CD14-positive monocyte (primary cell): ENCODE data around the gene FGD3. TPM values are rescaled to one million over a fixed set of nuclear protein-coding genes. Genes with fewer than 3 reads are reported as not detected.
A peak's percentile ranks its signal among the peaks of the same experiment; 100 is the strongest.

Experiments
- DNase-seq, 3 donors: peaks; one replicate each; pipeline ENCODE4 v3.0.0-alpha.2; 2011 to 2022
- H2AFZ ChIP-seq: 2 replicates; pipeline ENCODE4 v1.6.0; 2012; ENCODE audit warnings: mild to moderate bottlenecking, low read depth, low read length, inconsistent platforms; ENCODE audit not compliant: insufficient read depth, poor library complexity, severe bottlenecking
- H3K27ac ChIP-seq, 2 donors: 1 replicate in 1 of 2; 2 replicates in 1 of 2; pipeline ENCODE4 v1.5.1; 2012 to 2013; ENCODE audit warnings: low read length in 2 of 2, control low read depth in 1 of 2, inconsistent platforms in 1 of 2, low read depth in 1 of 2, mild to moderate bottlenecking in 1 of 2
- H3K27me3 ChIP-seq, 2 donors: one replicate each; pipeline versions ENCODE4 v1.6.0 to v1.6.1; 2011 to 2013; ENCODE audit warnings: low read length in 2 of 2; ENCODE audit not compliant: control insufficient read depth in 2 of 2, insufficient read depth in 2 of 2
- H3K36me3 ChIP-seq, 2 donors: replicated peaks in 1 of 2; 1 replicate in 1 of 2; 2 replicates in 1 of 2; pipeline versions ENCODE4 v1.5.1 to v1.6.1; 2012 to 2013; ENCODE audit warnings: low read length in 2 of 2, control low read depth in 1 of 2, inconsistent platforms in 1 of 2, mild to moderate bottlenecking in 1 of 2; ENCODE audit not compliant: insufficient read depth in 2 of 2, control insufficient read depth in 1 of 2
- H3K4me1 ChIP-seq, 2 donors: 1 replicate in 1 of 2; 2 replicates in 1 of 2; pipeline versions ENCODE4 v1.5.1 to v1.6.1; 2012 to 2013; ENCODE audit warnings: low read length in 2 of 2, control low read depth in 1 of 2, inconsistent platforms in 1 of 2, mild to moderate bottlenecking in 1 of 2, moderate library complexity in 1 of 2; ENCODE audit not compliant: insufficient read depth in 2 of 2, control insufficient read depth in 1 of 2
- H3K4me2 ChIP-seq: replicated peaks from 2 replicates; pipeline ENCODE3; 2012; ENCODE audit warnings: low read length, moderate library complexity, mild to moderate bottlenecking; ENCODE audit not compliant: poor library complexity, severe bottlenecking; ENCODE audit errors: extremely low read depth
- H3K4me3 ChIP-seq, 3 experiments: fragments of 200-600 bp in 1 of 3; sonication (generic) in 1 of 3; replicated peaks in 1 of 3; 1 replicate in 2 of 3; 2 replicates in 1 of 3; pipeline ENCODE4 v1.5.1; 2011 to 2013; ENCODE audit warnings: low read length in 3 of 3, mild to moderate bottlenecking in 3 of 3, control low read depth in 2 of 3, low read depth in 2 of 3, inconsistent platforms in 1 of 3, moderate library complexity in 1 of 3
- H3K79me2 ChIP-seq: 2 replicates; pipeline ENCODE4 v1.6.0; 2012; ENCODE audit warnings: mild to moderate bottlenecking, control low read depth, inconsistent platforms, low read length, moderate library complexity; ENCODE audit not compliant: insufficient read depth
- H3K9ac ChIP-seq: 2 replicates; pipeline ENCODE4 v1.6.0; 2017; ENCODE audit warnings: low read length, mild to moderate bottlenecking; ENCODE audit not compliant: insufficient read depth, poor library complexity, severe bottlenecking
- H3K9me3 ChIP-seq, 2 donors: replicated peaks in 1 of 2; 1 replicate in 1 of 2; 2 replicates in 1 of 2; pipeline versions ENCODE4 v1.5.1 to v1.6.1; 2012 to 2013; ENCODE audit warnings: low read length in 2 of 2, control low read depth in 1 of 2; ENCODE audit not compliant: control insufficient read depth in 1 of 2, insufficient read depth in 1 of 2
- H4K20me1 ChIP-seq: 2 replicates; pipeline ENCODE4 v1.6.0; 2012; ENCODE audit warnings: mild to moderate bottlenecking, low read length, control low read depth, moderate library complexity; ENCODE audit not compliant: insufficient read depth
- H3K27ac Mint-ChIP-seq, 7 donors: one replicate each; pipeline ENCODE4 v1.8.0; 2020; ENCODE audit warnings: mild to moderate bottlenecking in 7 of 7, mixed read lengths in 7 of 7, moderate library complexity in 6 of 7, inconsistent platforms in 2 of 7
- H3K27me3 Mint-ChIP-seq, 3 donors: one replicate each; pipeline ENCODE4 v1.8.0; 2021 to 2022; ENCODE audit warnings: low read depth in 3 of 3, mild to moderate bottlenecking in 3 of 3, mixed read lengths in 3 of 3, moderate library complexity in 3 of 3, inconsistent platforms in 1 of 3
- H3K36me3 Mint-ChIP-seq, 2 donors: one replicate each; pipeline ENCODE4 v1.8.0; 2020; ENCODE audit warnings: mixed read lengths in 2 of 2, inconsistent platforms in 1 of 2, mild to moderate bottlenecking in 1 of 2
- H3K4me1 Mint-ChIP-seq: one replicate; pipeline ENCODE4 v1.8.0; 2020; ENCODE audit warnings: mild to moderate bottlenecking, mixed read lengths
- H3K4me3 Mint-ChIP-seq, 2 donors: one replicate each; pipeline ENCODE4 v1.8.0; 2020; ENCODE audit warnings: mild to moderate bottlenecking in 2 of 2, mixed read lengths in 2 of 2, moderate library complexity in 1 of 2
- H3K9me3 Mint-ChIP-seq, 7 donors: one replicate each; pipeline ENCODE4 v1.8.0; 2020 to 2022; ENCODE audit warnings: mixed read lengths in 7 of 7, mild to moderate bottlenecking in 6 of 7, moderate library complexity in 6 of 7, inconsistent platforms in 2 of 7
- CTCF ChIP-seq: fragments of 200-600 bp; IDR thresholded peaks from one replicate; pipeline ENCODE4 v1.8.0; 2022; ENCODE audit warnings: antibody characterized with exemption, mild to moderate bottlenecking
- WGBS: methylation state at CpG from one replicate; pipeline ENCODE4 v1.1.5; 2013; ENCODE audit warnings: missing lambda C conversion rate; ENCODE audit not compliant: insufficient coverage; 5-methylcytosine and 5-hydroxymethylcytosine counted together
- intact Hi-C, 2 donors: fragments of 100-400 bp; cut with micrococcal nuclease; formaldehyde crosslinking; loops; one replicate each; pipeline versions ENCODE4 v1.15.0 to v1.15.1; 2023
- polyA plus RNA-seq, 3 donors: library from polyadenylated mRNA; depleted of rRNA in 1 of 3; unstranded in 2 of 3; stranded (reverse) in 1 of 3; fragments of 300-500 nt in 2 of 3; fragments of >200 nt in 1 of 3; fragmentation: Illumina TruSeq in 2 of 3; gene quantifications; 1 replicate in 2 of 3; 2 replicates in 1 of 3; pipeline ENCODE4 v1.2.3, GENCODE V29; 2012 to 2021

FGD3 gene
- polyA plus RNA-seq, 3 donors: 32.4 to 120 (median 56.2) TPM

DNA sequence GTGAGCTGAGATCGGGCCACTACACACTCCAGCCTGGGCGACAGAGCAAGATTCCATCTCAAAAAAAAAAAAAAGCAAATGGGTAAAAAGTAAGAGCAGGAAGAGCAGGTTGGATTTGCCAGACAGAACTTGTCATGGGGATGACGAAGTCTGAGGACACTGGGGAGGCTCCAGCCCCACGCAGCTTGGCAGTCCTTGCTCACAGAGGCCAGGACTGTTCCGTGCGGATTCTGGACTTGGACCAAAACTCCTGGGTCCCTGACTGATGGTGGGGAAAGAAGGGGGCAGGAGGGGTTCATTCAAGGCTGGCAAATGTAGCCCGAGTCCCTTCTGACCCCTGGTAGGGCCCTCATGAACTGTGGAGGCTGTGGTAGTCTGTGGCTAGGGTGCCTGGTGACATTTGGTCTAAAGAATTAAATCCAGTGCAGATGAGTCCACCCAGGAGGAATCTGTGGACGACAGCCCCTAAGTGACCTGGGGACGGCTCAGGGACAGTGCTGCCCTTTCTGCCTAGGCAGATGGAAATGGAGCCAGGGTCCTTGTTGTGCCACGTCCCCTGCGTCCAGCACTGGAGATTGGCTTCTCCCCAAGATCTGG is 3.1 kb downstream of the FGD3 start:
- 95% methylated on average over 8 of the region's 11 CpGs for WGBS
- Histone ChIP-seq H3K4me1 (peaks cover 17 to 22% of the 10 kb centered on the region in 2 donors), H3K79me2 (no peaks in the 10 kb centered on the region), H3K9ac (no peak overlapping the region), H3K36me3 (no peaks in the 10 kb centered on the region), H3K4me3 (no peak overlapping the region), H3K9me3 (peaks cover 0 to 9% of the 10 kb centered on the region in 2 donors), H2AFZ (no peak overlapping the region), H4K20me1 (no peaks in the 10 kb centered on the region), H3K4me2 (no peak overlapping the region), H3K27ac (no peak overlapping the region), H3K27me3 (peaks cover 21 to 37% of the 10 kb centered on the region in 2 donors)
- no peak for DNase-seq
- Mint-ChIP-seq H3K27me3 (peaks cover 48 to 51% (median 49%) of the 10 kb centered on the region in 3 donors), H3K4me1 (peaks cover 31% of the 10 kb centered on the region), H3K4me3 (peak overlapping the region in 1 of 2 donors; percentile 39), H3K36me3 (peaks cover 0 to 6% of the 10 kb centered on the region in 2 donors), H3K27ac (no peak overlapping the region), H3K9me3 (peaks cover 0 to 8% (median 2%) of the 10 kb centered on the region in 7 donors)
- TF ChIP-seq CTCF: no peak
- intact Hi-C loops: no loop called here

GRCh38 chr9:92952906-92953610 is 5.7 kb downstream of the FGD3 start:
- peaks cover 9 to 14% of the 10 kb centered on the region in 2 donors for H3K4me1 ChIP-seq
- peaks cover 9 to 18% of the 10 kb centered on the region in 2 donors for H3K27me3 ChIP-seq
- no peak overlapping the region for H3K4me3 Mint-ChIP-seq
- TF ChIP-seq CTCF: no peak
- peaks cover 29 to 31% (median 31%) of the 10 kb centered on the region in 3 donors for H3K27me3 Mint-ChIP-seq
- no peak for DNase-seq
- no peak overlapping the region for H3K27ac ChIP-seq
- no peaks in the 10 kb centered on the region for H4K20me1 ChIP-seq
- H3K79me2 ChIP-seq: no peaks in the 10 kb centered on the region
- 78% methylated on average over 2 of the region's 9 CpGs for WGBS
- no peak overlapping the region for H3K27ac Mint-ChIP-seq
- H3K36me3 Mint-ChIP-seq: peaks cover 0 to 1% of the 10 kb centered on the region in 2 donors
- H2AFZ ChIP-seq: no peak overlapping the region
- H3K9me3 Mint-ChIP-seq: peaks cover 0 to 2% (median 0%) of the 10 kb centered on the region in 7 donors
- H3K4me3 ChIP-seq: no peak overlapping the region
- H3K9me3 ChIP-seq: peaks cover 0 to 4% of the 10 kb centered on the region in 2 donors
- intact Hi-C loops: no loop called here
- no peak overlapping the region for H3K4me2 ChIP-seq
- peaks cover 23% of the 10 kb centered on the region for H3K4me1 Mint-ChIP-seq
- H3K9ac ChIP-seq: no peak overlapping the region
- no peaks in the 10 kb centered on the region for H3K36me3 ChIP-seq
